ENCODE results near the gene GPRC5C.

DNA sequence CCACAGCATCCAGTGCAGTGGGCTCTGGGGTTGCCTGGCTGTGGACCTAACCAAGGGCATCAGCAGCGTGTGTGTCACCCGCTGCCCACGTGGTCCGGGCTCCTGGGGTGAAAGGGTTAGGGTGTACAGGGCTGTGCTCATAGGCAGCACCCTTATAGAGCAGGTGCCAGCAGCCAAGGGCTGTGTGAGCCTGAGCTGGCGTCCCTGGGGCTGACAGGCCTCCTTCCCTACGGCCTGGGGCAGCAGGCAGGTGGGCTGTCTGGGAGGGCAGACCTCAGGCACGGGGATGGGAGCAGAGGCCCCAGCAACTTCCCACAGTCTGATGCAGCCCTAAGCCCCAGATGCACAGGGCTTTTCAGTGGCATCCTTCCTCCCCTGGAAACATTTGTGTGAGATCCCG lies 48.4 kb downstream of the GPRC5C start:
- TF ChIP-seq, protein P1, sequence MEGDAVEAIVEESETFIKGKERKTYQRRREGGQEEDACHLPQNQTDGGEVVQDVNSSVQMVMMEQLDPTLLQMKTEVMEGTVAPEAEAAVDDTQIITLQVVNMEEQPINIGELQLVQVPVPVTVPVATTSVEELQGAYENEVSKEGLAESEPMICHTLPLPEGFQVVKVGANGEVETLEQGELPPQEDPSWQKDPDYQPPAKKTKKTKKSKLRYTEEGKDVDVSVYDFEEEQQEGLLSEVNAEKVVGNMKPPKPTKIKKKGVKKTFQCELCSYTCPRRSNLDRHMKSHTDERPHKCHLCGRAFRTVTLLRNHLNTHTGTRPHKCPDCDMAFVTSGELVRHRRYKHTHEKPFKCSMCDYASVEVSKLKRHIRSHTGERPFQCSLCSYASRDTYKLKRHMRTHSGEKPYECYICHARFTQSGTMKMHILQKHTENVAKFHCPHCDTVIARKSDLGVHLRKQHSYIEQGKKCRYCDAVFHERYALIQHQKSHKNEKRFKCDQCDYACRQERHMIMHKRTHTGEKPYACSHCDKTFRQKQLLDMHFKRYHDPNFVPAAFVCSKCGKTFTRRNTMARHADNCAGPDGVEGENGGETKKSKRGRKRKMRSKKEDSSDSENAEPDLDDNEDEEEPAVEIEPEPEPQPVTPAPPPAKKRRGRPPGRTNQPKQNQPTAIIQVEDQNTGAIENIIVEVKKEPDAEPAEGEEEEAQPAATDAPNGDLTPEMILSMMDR (IDR thresholded peaks at IDR 0.05) = no peak
- no peak for TF ChIP-seq EZH2 (IDR thresholded peaks at IDR 0.05; ENCODE audit: borderline replicate concordance, insufficient read depth, low read depth, low read length, poor library complexity, severe bottlenecking)

Measured in B cell (primary cell).